GM18858 (cell line): ENCODE data around the gene TNFSF12.
"Not testable (repeated sequence)": the region's sequence is repeated elsewhere in the genome, so short reads cannot be mapped to it uniquely, and the experiment has no call there.

Experiments used
- ATAC-seq: cut with Tn5 transposase; IDR thresholded peaks from one replicate; pipeline ENCODE4 v1.9.1; 2021; ENCODE audit not compliant: unreplicated experiment

TNFSF12 gene

GRCh38 chr17:7583253-7584109 is 34.6 kb downstream of the TNFSF12 start, which contains the start of gene MPDU1:
TSS of gene MPDU1 (plus strand) at chr17:7583852. CDS start at chr17:7583863, 11 bp downstream.
- peak; percentile 46 for ATAC-seq

DNA sequence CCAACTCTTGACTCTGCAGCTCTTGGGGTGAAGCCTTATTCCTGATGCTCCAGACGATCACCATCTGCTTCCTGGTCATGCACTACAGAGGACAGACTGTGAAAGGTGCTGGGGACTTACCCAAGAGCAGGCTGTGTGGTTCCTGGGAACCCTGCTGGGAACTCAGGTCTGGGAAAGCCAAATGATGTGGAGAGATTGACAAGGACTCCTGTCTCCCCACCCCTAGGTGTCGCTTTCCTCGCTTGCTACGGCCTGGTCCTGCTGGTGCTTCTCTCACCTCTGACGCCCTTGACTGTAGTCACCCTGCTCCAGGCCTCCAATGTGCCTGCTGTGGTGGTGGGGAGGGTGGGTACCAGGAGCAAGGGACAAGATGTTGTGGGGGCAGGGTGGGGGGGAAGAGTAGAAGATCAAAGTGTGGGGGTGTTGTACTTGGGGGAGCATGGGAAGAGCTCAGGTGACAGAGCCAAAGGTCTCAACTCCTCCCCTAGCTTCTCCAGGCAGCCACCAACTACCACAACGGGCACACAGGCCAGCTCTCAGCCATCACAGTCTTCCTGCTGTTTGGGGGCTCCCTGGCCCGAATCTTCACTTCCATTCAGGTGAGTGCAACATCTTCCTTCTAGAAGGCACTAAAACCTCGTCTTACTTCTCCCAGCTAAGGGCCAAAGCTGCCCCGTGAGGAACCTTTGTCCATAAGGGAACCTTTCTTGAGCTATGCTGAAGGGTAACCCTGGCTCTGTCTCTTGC is 38.0 kb downstream of the TNFSF12 start:
- no peak for ATAC-seq

GRCh38 chr17:7587420-7588151 is 38.7 kb downstream of the TNFSF12 start:
- ATAC-seq = no peak

DNA sequence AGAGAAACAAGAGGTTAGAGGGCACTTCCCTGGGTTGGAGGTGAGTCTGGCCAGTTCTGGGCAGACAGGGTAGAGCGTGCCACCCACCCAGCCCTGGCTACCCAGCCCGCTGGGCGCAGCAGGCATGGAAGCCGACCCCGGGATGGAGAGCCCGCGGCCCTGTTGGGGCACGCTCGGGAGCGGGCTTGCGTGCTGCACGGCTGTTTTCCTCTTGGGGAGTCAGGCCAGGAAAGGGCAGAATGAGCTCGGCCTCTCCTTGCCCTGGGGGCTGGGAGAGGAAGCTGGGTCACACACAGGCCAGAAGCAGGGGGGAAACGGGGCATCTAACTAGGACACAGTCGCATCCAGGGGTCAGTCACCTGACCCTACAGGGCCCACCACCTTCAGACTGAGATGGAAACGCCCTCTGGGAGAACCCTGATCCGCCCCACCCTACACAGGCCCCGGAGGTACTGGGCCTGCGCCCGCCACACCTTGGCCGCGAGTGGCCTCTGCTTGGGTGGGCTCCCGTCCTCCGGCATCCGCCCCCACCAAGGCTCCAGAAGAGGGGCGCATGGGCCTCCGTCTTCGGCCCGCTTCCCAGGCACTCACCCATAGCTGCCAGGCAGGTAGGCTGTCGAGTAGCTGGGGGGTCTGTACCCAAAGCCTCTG is 39.8 kb downstream of the TNFSF12 start:
- ATAC-seq = no peak

GRCh38 chr17:7589204-7589868 is 40.5 kb downstream of the TNFSF12 start:
- no peak for ATAC-seq

GRCh38 chr17:7589891-7590691 is 41.2 kb downstream of the TNFSF12 start, which contains the start of gene SOX15:
TSS of gene SOX15 (minus strand) at chr17:7590094. CDS start at chr17:7589676, 418 bp downstream.
- no peak for ATAC-seq

- ATAC-seq = no peak
Observed at GRCh38 chr17:7590743-7591142, 41.9 kb downstream of the TNFSF12 start.

GRCh38 chr17:7591596-7591995 is 42.7 kb downstream of the TNFSF12 start:
- no peak for ATAC-seq

GRCh38 chr17:7592422-7593021 is 43.7 kb downstream of the TNFSF12 start:
- ATAC-seq = no peak

DNA sequence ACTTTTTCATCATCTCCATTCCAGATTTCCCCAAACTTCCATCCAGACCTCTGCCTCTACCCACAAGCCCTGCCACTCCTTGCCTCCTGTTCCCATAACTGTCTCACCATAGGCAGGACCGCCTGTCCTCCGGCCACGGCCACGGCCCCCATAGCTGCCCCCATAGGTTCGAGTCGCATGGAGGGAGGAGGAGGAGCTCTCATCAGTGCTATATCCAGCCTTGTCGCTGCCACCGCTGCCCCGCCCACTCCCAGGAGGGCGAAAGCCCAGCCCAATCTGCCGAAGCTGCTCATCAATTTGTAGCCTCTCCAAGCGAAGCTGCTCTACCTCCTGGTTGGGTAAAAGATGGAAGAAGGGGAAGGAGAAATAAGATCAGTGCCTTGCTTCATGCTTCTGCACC is 44.4 kb downstream of the TNFSF12 start:
- no peak for ATAC-seq

GRCh38 chr17:7597561-7597960 is 48.7 kb downstream of the TNFSF12 start:
- not testable (repeated sequence) for ATAC-seq

DNA sequence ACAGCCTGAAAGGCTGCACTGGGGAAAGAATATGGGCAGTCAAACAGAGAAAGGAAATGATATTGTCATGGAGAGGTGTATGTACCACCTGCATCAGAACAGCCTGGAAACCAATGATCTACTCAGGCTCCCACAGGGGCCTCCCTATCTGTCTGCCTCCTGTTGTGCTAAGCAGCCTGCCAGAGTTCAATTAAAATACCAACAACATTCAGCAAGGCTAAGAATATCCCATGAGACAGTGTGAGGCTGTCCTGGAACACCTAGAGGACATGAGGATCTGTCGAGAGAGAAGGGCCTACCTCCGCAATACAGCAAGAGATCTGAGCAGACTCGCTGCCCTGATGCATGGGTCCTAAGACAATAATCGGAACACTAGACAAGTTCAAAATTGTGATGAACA is 57.4 kb downstream of the TNFSF12 start:
- no peak for ATAC-seq
